NB4 (cell line): ENCODE data around the gene ATF5.
"Not testable (repeated sequence)": the region's sequence is repeated elsewhere in the genome, so short reads cannot be mapped to it uniquely, and the experiment has no call there.

ENCODE experiments used
- CTCF ChIP-seq: IDR thresholded peaks from one replicate; pipeline ENCODE4 v1.5.1; 2012; ENCODE audit warnings: low read depth, low read length
- MAX ChIP-seq: IDR thresholded peaks from 2 replicates; pipeline ENCODE4 v1.6.1; 2011; ENCODE audit warnings: low read depth, low read length
- MYC ChIP-seq: IDR thresholded peaks from 2 replicates; pipeline ENCODE4 v1.6.1; 2011; ENCODE audit warnings: low read depth, low read length
- POLR2A ChIP-seq: IDR thresholded peaks from 2 replicates; pipeline ENCODE4 v1.6.1; 2011; ENCODE audit warnings: mild to moderate bottlenecking; ENCODE audit not compliant: insufficient read length; ENCODE audit errors: extremely low read depth

DNA sequence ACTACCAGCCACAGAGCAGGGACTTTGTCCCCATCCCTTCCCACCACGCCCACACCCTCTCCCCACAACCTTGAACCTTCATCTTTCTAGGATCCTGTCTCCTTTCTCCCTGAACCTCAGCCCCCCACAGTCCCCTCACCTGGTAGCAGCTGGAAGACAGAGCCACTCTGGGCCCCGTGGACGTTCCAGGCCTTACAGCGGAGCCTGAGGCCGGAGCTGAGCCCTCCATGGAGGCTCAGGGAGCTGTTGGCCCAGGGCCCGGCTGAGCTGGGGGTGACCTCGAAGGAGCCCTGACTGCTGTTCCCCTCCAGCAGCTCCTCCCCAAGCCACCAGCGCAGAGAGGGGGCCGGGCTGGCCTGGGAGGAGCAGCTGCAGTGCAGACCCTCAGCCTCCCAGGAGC, 29.1 kb downstream of the ATF5 start:
- not testable (repeated sequence) for TF ChIP-seq CTCF, MAX, POLR2A, MYC
